NCI-H446 treated with DMSO at 0.1 percent for 48 hours (cell line): ENCODE measurements around the gene PSORS1C2.
A peak's percentile ranks its signal among the peaks of the same experiment; 100 is the strongest.
"Not testable (repeated sequence)": the region's sequence is repeated elsewhere in the genome, so short reads cannot be mapped to it uniquely, and the experiment has no call there.

ENCODE experiments used
- DNase-seq: peaks from one replicate; lab custom pipeline; 2025; lab: John Stamatoyannopoulos, UW

PSORS1C2 gene

DNA sequence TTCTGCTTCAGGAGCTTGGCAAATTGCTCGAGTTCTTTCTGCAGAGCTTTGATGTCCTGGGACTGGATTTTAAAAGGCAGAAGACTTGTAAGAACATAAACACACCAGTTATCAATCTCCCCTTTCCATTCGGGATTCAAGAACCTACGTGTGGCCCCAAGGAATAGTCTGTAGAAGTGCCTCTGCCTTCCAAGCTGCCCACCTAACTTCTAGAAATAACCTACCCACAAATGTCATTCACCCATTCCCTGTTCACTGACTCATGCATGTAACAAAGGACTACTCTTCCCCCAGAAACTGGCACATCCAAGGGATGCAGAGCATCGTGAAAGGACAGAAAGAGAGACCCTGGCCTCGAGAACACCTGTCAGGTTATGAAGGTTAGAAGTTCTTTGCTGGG, 27.1 kb upstream of the PSORS1C2 start:
- no peak for DNase-seq

DNA sequence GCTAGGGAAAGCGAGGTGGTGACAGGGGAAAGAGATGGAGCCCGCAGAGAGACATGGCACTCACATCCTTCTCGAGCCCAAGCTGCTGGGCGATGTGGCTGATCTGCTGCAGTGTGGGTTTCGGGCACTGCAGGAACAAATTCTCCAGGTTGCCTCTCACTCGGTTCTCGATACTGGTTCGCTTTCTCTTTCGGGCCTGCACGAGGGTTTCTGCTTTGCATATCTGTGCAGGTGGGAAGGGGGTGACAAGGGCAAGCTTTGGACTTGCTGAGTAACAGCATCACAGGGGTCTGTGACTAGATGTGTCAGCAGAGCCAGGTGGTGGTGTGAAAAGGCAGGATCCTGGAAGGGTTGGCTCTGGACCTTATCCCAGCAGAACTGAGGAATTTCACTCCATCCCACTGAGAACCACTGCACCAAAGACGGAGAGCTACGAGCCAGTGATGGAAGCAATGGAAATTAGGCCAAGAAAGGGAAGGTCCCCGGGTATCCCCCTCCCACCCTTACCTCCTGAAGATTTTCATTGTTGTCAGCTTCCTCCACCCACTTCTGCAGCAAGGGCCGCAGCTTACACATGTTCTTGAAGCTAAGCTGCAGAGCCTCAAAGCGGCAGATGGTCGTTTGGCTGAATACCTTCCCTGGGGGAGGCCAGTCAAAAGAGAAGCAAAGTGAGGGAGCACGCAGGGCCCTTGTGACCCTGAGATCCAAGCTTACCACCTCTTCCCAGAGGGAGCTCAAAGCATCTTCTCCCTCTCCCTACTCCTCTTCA, 26.4 kb upstream of the PSORS1C2 start:
- DNase-seq, result not testable (repeated sequence)

DNA sequence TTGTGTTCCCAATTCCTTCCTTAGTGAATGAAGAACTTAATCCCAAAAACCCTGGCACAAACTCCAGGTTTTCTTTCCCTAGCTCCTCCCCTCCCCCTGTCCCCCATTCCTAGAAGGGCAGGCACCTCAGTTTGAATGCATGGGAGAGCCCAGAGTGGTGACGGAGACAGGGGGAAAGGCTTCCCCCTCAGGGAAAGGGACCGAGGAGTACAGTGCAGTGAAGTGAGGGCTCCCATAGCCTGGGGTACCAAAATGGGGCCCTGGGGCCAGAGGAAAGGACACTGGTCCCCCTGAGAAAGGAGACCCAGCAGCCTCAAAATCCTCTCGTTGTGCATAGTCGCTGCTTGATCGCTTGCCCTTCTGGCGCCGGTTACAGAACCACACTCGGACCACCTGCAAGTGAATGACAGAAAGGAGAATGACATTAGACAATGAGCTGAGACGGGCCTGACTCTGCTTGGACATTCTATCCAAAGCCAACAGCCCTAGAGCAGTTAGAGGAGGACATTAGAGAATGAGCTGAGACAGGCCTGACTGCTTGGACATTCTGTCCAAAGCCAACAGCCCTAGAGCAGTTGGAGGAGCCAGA, 25.7 kb upstream of the PSORS1C2 start:
- not testable (repeated sequence) for DNase-seq

DNA sequence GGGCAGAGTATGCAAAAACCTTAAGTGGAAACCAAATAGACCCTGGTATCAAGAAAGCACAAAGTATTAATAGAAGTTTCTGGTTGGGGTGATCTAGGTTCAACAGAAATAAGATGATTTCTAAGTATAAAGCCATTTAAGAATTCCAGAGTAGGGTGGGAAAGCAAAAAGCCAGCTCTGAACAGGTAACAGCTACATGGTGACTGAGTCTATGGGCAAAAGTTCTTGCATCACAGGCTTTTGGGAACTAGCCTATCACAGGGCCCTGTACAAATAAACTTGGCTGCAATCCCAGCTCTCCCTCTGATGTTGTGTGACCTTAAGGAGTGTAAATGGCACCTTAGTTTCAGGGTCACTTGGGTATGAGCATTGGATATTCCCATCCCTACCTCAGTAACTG, 25.1 kb upstream of the PSORS1C2 start:
- no peak for DNase-seq

DNA sequence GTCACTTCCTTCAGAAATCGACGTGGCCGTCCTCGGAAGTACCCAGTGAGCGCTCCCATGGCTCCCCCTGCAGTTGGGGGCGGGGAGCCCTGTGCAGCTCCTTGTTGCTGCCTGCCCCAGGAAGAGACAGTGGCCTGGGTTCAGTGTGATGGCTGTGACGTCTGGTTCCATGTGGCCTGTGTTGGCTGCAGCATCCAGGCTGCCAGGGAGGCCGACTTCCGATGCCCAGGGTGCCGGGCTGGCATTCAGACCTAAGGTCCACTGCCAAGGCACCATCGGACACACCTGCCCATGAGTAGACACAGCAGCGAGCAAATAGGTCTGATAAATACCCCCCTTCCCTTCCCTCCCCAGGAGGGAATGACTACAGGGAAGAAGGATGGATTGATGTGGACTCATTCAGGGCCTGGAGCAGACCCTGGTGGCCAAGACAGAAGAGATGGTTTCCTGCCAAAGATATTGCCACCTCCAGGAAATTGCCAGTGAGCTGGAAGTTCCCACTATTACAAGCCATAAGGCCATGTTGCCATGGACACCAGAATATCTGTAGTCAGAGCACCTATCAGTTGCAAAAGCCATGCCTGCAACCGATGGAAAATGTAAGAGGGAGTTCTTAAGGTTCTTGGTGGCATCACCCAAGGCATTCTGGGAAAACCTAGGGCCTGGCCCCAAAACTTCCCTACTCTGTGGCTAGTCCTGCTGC, 23.7 kb upstream of the PSORS1C2 start:
- no peak for DNase-seq

DNA sequence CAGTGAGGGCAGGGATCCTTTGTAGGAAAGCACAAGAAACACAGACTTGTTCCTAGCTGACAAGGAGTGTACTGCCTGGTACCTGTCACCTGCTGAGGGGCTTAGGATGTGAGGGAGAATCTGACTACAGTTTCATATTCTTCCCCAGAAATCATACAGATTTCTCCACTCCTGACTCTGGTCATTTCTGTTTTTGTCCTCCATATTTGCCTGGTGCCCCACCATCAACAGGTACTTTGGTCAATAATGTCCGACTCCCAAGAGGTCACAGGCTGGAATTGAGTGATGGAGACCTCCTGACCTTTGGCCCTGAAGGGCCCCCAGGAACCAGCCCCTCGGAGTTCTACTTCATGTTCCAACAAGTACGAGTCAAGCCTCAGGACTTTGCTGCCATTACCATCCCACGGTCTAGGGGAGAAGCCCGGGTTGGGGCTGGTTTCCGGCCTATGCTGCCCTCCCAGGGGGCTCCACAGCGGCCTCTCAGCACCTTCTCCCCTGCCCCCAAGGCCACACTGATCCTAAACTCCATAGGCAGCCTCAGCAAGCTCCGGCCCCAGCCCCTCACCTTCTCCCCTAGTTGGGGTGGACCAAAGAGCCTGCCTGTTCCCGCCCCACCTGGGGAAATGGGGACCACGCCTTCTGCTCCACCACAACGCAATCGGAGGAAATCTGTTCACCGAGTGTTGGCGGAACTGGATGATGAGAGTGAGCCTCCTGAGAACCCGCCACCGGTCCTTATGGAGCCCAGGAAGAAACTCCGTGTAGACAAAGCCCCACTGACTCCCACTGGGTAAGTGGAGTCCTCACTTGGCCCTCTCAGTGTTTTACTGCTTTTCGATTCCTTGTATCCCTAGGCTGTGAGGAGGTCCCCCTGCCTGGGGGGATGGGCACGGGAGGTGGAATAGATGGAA, 22.6 kb upstream of the PSORS1C2 start:
- DNase-seq, result no peak

DNA sequence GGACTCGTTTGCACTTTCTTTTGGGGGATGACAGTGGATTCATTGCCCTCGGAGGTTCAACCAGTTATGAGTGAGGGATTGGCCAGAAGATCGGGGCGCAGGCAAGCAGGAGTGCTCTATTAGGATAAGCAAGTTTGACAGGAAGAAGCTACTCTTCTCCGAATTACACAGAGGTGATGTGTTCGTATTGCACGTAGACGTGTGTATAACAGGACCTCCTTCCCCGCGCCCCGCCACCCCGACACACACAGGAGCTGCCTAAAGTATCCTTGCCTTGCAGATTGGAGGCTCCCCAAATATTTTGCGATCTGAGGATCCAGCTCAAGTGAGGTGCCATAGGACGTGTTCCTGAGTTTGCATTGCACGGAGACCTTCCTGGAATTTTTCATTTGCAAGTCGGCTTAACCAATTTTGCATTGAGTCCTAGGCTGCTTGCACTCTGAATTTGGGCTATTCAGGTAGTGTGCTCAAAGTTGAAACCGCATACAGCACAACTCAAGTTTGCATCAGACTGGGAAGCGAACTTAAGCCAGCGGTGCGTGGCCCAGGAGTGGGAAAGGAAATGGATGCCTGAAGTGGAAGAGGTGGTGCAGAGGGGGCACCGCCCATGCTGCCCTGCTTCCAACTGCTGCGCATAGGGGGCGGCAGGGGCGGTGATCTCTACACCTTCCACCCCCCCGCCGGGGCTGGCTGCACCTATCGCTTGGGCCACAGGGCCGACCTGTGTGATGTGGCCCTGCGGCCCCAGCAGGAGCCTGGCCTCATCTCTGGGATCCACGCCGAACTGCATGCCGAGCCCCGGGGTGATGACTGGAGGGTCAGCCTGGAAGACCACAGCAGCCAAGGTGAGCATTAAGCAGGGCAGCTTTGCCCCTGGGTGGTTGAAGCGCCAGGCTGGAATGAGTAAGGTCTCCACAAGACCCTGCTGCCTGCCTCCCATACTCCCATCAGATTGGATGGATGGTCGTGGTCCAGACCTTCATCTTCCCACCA, 20.3 kb upstream of the PSORS1C2 start:
- DNase-seq, result no peak

DNA sequence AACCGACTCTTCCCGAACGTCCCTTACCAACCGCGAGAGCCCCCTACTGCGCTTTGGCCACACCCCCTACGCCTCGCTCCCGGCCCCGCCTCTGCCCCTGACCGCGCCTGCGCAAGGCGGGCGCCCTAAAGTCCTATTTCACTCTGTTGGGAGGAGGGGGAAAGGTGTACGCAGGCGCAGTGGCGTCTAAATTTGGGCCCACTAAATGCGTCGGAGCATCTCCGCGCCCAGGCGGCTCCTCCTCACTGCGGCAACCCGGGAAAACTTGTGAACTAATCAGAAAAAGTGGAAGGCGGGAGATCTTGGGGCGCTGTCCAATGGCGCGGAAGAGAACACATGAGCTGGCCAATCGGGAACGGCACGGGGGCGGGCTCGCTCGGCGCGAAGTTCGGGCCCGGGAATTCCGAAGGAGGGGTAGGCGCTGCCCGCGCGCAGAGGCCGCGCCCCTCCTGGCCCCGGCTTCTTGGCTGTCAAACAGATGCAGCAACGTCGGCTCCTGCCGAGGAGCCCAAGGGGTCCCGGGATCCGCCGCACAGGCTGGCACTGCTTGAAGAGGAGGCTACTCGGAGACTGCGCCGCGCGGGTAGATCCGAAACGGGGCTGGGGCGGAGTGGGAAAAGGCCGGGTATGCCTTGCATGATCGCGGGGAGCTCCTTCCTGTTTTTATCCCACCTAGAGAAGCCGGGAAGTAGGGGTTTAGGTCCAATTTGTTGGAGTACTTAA, 19.4 kb upstream of the PSORS1C2 start, which contains the start of gene TCF19:
TSS of gene TCF19 (plus strand) at position 450 of the 723 bp plus-strand sequence. CDS start 881 bp downstream, outside the sequence.
- DNase-seq, result peak; percentile 99

DNA sequence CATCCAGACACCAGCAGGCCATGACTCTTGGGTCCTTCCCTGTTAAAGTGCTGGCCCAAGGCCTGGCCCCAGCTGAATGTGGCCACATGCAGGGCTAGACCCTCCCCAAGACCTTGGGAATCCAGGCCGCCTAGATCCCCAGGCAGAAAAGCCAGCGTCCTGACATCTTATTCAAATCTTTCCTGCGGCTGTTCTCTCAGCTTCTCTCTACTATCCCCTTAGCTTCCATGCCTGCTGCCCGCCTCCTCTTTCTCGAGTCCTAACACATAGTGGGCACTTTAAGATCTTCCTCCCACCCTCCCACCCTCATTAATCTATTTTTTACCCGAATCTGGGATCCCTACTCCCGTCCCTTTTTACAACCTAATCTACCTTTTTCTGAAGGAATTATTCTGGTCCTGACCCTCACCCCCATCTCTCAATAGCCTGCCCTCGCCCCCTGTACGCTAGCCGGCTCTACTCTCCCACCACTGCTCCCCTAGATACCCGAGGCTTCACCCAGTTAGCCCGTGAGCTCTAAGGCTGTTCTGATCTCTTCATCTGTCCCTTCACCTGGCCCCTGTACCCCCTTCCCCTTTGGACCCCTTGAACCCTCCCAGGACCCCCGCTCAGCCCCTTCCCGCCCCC, 18.8 kb upstream of the PSORS1C2 start, which contains the start of gene CCHCR1:
TSS of gene CCHCR1 (minus strand) at position 290 of the 627 bp plus-strand sequence. CDS start at position 88, 202 bp downstream.
- DNase-seq, result no peak

DNA sequence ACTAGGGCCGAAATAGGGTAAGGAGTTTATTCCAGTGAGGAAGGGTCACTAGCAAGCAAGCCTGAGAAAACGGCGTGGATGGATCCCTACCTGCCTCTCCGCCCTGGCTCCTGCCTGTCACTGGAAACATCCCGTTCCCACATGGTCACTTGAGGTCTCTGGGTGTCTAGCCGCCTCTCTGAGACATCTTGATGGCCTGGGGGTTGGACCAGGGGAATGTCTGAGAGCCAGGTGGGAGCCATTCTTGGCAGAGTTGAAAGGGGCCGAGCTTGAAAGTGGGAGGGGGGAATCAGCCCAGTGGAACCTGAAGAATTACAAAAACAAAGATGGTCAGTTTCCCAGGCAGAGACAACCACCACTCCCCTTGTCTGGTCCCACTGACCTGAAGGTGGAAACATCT, 17.8 kb upstream of the PSORS1C2 start:
- DNase-seq, result no peak

DNA sequence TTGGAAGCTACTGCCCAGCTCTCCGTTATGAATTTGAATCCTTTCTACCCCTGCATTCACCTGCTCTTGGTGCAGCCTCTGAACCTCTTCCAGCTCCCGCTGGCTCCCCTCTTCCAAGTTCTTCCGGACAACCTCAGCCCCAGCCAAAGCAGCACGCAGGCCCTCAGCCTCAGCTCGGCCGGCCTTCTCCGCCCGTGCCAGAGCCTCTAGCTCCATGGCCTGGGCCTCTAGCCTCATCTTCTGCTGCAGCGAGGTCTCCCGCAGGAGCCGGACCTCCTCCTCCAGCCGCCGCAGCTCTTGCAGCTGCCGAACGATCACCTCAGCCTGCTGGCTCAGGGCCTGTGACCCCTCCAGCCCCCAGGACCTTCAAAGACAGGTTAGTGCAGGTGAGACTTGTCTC, 15.6 kb upstream of the PSORS1C2 start:
- DNase-seq, result no peak

DNA sequence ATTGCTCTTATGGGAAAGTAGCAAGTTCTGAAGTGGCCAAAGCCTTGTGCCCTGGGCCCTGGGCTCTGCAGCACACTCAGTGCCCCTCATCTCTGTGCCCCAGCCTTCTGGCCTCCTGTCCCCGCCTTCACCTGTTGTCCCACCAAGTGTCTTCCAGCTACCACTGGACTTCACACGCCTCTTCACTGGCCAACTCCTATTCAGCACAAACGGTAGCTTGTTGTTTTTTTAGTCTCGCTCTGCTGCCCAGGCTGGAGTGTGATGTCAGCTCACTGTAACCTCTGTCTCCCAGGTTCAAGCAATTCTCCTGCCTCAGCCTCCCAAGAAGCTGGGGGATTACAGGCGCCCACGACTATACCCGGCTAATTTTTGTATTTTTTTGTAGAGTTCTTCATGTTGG, 13.9 kb upstream of the PSORS1C2 start:
- no peak for DNase-seq

DNA sequence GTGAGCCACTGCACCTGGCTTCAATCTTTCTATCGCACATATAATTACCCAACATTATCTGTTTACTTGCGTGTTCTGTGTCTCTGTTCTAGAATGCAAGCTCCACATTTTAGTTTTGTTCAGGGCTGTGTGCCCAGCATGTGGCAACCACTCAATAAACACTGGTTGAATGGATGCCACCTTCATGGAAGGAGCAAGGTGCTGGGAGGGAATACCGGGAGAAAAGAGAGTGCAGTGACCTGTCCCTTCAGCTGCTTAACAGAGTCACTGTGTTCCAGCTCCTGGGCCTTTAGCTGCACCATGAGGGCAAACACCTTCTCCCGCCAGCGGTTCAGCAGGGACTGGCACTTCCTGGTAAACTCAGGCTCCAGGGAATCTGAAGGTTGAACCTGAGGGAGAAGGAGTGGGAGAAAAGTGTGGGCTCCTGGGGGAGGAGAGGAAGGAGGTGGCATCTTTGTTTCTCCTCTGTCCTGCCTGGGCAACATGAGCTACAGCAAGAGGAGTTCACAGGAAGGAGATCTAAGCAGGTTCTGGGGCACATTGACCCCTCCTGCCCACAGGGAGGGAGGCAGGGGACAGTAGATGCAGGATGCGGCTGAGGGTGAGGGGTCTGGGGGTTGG, 11.1 kb upstream of the PSORS1C2 start:
- no peak for DNase-seq

DNA sequence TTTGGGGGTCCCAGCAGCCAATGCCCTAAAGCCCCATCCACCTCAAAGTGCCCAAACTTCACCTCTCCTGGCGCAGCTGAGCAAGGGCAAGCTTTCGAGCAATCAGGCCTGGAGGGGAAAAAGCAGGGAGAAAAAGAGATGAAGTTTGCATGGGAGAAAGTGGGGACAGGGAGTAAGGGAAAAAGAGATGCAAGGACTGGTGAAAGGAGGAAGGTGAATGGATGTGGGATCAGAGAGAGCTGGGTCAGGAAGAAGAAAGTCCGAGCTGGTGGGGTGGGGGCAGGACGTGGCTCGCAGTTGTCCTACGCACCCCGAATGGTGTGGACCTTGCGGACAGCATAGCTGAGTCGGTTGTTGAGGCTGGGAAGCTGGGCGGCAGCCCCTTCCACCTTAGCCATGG, 6.5 kb upstream of the PSORS1C2 start:
- no peak for DNase-seq

DNA sequence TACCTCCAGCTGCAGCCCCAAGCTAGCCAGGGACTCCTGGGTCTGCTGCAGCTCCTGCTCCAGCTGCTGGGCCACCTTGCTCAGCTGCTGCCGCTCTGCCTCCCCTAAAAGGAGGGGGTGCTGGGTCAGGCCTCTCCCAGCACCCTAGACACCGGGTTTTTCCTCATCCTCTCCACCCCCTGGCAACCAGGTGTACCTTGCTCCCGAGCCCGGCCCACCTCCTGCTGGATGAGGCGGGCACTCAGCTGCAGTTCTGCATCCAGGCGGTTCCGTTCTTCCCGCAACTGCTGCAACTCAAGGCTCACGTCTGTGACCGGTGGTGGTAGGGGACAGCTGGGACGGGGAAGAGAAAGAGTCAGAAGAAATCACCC, 6.1 kb upstream of the PSORS1C2 start:
- no peak for DNase-seq

DNA sequence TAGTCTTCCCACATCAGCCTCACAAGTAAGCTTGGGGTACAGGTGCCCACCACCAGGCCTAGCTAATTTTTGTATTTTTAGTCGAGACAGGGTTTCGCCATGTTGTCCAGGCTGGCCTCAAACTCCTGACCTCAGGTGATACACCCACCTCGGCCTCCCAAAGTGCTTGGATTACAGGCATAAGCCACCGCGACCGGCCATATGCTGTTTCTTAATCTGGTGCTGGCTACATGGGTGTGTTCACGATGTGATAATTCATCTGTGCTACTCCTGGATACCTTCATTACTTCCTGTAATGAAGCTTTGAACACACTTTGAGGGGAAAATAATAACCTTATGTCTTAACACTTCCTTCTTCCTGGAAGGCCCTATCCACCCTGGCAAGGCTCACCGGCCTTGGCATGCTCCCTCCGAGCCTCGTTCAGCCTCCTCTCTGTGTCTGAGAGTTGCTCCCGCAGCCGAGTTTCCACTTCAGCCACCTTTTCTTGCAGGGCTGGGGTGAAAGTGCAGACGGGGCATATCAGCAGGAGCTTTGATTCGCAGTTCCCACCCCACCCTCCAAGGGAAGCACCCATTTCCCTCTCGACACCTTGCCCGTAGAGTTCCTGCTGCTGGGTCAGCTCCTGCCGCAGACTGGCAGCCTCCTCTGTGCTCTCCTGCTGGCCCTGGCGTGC, 5.6 kb upstream of the PSORS1C2 start:
- no peak for DNase-seq

DNA sequence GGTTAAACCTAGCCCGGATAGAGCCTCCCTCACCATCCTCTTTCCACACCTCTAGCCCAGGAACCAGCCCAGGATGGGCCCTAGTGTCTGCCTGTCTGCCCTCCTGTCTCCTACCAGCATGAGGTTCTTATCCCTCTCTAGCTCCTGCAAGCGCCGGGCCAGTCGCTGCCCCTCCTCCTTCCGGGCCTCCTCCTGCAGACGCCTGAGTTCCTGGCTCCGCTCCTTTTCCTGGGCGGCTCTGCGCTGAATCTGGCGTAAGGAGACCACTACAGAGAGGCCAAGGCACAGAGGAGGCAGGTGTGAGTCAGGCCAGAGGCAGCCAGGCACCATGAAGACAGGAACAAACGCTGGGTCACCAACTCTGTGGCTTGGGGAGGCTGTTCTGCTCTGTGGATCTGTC, 4.3 kb upstream of the PSORS1C2 start:
- DNase-seq, result no peak

DNA sequence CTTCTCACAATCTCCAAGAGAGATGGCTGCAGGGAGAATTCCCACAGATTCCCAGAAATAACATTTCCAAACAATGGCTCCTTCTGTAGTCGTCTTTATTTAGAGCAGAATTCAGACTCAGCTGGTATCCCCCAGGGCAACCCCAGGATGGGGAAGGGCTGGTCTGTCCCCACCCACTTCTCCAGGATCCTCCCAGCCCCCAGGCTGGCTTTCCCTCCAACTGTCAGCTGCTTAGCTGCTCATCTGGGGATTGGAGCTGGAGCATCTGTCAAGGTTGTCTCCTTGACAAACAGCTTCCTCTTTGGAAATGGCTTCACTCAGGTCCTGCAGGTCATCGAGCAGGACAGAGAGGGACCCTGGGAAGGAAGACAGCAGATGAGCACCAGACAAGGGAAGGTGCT, 3.5 kb upstream of the PSORS1C2 start:
- no peak for DNase-seq

DNA sequence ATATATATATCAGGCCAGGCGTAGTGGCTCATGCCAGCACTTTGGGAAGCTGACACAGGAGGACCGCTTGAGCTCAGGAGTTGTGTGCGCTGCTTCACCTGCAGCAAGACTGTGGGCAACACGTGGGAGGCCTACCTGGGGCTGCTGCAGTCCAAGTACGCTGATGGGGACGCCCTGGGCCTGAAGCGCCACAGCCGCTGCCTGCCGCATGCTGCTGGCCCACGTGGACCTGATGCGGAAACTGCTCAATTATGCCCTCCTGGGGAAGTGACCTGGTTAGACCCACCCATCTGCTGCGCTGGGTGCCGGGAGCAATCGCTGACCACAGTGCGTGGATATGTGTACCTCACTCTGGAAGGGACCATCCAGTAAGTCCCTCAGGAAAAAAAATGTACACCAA, 1.8 kb upstream of the PSORS1C2 start:
- no peak for DNase-seq
